GM18502 (cell line): ENCODE measurements around the gene RGS14.

Source experiments
- ATAC-seq: cut with Tn5 transposase; IDR thresholded peaks from one replicate; pipeline ENCODE4 v1.9.1; 2021; ENCODE audit warnings: mild to moderate bottlenecking; ENCODE audit not compliant: unreplicated experiment, poor library complexity

RGS14 gene

GRCh38 chr5:177362610-177363507 lies 5.1 kb downstream of the RGS14 start:
- ATAC-seq: peak; percentile 41

DNA sequence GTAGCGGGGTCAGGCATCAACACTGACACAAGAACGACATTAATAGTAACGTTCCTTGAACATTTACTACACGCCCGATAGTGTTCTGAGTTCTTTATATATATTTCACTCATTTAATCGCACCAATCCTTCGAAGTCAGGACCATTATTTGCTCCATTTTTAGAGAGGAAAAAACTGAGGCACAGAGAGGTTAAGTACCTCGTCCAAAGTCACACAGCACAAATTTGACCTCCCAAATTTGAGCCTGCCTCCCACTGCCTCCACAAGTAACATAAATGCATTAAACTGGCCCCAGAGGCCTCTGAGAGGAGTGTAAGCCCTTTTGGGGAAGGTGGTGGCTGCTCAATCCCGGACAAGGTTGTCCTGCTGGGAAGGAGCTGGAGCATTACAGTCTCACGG lies 5.8 kb downstream of the RGS14 start:
- no peak for ATAC-seq

- no peak for ATAC-seq
These were observed 6.6 kb downstream of the RGS14 start for GRCh38 chr5:177364159-177364962.

DNA sequence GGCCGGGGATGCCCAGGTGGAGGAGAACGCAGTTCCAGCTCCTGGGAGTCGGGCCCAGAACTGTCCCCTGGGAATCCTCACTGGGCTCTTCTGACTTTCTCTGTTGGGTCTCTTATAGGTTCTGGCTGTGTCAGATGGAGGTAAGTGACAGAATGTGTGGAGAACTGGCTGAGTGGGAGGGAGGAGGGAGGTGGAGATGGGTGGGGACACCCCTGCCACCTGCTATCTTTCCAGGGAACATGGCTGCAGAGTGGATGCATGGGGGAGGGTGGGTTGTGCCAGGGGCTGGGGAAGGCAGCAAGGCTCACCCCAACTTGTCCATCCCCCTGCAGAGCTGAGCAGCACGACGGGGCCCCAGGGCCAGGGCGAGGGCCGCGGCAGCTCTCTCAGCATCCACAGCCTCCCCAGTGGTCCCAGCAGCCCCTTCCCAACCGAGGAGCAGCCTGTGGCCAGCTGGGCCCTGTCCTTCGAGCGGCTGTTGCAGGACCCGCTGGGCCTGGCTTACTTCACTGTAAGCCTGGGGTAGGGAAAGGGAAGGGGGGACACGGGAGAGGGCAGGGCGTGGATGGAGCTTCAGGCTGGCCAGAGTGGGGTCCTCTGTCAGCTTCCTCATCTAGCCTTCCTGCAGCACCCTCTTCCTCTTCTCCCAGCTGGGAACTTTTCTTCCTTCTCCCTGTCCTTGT lies 8.3 kb downstream of the RGS14 start:
- ATAC-seq: no peak

GRCh38 chr5:177366528-177367322 lies 9.0 kb downstream of the RGS14 start:
- ATAC-seq: no peak

DNA sequence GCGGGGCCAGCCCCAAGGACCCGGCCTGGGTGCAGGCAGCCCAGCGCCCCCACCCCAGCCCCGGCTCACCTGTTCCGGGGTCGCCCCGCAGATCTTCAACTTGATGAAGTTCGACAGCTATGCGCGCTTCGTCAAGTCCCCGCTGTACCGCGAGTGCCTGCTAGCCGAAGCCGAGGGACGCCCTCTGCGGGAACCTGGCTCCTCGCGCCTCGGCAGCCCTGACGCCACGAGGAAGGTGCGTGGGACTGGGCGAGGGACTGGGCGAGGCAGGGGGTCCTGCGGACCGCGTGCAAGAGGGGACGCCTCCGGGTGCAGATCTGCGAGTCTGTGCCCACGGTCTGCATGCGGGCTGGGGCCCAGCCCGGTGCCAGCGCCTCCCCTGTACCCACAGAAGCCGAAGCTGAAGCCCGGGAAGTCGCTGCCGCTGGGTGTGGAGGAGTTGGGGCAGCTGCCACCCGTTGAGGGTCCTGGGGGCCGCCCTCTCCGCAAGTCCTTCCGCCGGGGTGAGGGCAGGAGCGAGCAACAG lies 9.7 kb downstream of the RGS14 start:
- ATAC-seq: no peak

- ATAC-seq: no peak
These were observed 10.5 kb downstream of the RGS14 start for GRCh38 chr5:177367981-177368868.

DNA sequence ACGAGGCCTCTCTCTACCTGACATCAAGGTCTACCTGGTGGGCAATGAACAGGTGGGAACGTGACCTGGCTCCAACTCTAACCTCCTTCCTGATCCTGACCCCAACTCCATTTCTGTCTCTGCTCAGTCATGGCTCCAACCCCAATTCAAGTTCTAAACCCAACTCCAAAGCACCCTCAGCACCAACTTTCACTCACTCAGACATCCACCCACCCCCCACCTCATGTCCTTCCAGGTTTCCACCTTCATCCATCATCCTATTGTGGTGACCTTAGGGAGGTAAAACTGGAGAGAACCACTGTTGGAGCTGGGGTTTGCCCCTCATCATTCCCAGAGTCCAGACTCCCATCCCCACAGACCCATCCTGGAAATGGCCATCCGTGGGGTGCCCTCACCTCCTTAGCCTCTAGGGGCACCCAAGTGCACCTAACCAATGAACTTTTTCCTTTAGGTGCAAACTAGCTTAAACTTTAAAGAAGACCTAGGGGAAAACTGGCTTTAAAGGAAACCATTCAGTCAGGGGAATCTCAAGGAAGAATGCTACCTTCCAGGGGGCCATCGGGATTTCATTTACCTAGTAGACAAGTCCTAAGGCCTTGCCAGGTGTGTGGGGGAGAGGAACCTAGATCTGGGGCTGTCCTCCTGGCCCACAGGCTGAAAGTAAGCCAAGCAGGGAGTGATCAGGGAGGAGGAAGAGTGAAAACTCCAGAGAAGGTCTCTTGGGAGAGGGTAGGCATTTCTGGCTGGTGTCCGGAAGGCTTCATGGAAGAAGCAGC lies 11.3 kb downstream of the RGS14 start:
- ATAC-seq: no peak

DNA sequence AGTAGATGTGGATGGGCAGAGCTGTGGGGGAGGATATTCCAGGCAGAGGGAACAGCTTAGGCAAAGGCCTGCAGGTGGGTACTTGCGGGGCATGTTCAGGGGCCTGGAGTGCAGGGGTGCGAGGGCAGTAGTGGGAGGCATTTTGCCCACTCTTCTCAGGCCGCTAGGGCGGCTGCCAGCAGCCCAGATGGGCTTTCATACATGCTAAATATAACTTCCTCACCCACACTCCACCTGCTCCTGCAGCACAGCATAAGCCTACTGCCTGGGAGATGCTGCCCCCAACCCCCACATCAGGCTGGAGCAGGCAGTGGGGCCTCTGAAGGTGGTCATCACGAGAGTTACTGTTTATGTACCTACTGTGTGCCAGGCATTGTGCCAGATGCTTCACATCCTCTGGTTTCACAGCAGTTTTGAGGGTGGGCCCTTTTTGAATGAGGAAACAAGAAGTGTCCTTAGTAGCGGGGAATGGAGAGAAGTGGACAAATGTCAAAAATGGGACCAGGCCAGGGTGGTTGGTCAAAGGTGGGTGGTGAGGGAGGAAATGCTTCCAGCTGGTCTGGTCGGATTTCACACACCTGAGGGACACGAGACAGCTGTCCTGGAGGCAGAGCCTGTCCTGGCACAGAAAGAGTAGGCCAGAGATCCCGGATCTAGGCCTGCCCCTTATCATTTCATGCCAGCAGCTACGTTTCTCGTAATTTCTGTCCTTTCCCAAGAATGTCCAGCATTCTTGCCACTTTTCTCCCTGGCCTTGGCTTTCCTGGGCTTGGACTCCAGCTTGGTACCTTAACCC lies 12.1 kb downstream of the RGS14 start:
- no peak for ATAC-seq

DNA sequence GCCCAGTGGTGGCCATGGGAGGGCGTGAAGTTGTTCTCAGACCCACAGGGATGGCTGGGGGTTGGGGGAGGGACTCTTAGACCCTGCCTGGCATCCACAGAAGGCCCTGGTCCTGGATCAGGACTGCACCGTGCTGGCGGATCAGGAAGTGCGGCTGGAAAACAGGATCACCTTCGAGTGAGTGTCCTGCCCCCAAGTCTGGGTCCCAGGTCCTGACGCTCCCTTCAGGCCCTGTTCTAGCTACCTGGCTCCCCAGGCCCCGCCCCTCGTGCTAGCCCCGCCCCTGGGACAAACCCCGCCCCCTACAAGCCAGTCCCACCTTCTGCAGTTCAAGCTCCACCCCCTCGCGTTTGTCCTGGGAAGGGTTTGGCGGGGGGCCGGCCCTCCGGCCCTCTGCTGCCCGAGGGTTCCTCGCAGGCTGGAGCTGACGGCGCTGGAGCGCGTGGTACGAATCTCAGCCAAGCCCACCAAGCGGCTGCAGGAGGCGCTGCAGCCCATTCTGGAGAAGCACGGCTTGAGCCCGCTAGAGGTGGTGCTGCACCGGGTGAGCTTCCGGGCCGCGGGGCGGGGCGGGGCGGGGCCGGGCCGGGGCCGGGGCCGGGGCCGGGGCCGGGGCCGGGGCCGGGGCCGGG lies 12.9 kb downstream of the RGS14 start:
- peak; percentile 69 for ATAC-seq

GRCh38 chr5:177371120-177372033 lies 13.7 kb downstream of the RGS14 start:
- no peak for ATAC-seq

DNA sequence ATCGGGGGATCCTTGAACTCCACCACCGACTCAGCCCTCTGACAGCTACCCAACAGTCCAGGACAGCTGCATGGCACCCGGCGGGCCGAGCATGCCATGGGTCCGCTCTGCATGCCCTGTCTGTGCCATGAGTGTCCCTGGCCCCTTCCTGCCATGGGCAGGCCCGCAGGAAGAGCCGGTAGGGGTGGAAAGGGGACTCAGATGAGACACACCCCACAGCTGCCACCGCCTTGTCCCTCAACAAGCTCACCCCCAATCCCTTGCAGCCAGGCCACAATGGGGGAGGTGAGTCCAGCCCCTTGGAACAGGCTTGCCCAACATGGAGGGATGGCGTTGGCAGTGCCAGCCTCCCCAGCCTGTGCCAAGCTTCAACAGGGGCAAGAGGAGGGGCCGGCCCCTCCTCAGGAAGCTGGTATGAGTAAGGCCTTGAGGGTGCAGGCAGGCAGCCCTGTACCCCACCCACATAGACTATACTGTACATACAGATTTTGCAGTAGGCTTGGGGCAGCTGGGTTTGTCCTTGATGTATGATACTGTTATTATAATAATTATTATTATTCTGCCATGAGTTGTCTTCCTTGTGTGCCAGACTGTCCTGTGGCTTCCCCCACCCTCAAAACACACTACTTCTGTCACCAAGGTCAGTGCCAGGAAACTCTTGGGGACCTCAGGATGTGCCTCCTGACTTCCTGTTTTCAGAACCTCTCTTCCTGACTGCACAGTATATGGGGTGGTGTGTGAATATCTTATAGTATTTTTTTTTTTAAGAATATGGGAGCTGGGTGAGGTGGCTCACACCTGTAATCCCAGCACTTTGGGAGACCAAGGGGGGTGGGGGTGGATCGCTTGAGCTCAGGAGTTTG lies 14.5 kb downstream of the RGS14 start:
- ATAC-seq: no peak

DNA sequence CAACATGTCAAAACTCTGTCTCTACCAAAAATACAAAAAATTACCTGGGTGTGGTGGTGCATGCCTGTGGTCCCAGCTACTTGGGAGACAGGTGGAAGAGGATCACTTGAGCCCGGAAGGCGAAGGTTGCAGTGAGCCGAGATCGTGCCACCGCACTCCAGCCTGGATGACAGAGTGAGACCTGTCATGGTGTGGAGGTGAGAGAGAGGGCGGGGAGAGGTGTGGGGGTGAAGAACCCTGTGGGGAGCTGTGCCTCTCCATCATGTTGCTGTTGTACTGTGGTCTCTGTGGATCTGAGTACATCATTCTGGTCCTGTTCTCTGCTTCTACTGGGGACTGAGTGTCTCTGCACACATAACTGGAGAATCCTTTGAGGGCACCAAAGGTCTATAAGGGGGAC lies 15.2 kb downstream of the RGS14 start:
- no peak for ATAC-seq

GRCh38 chr5:177373806-177374205 lies 16.1 kb downstream of the RGS14 start:
- no peak for ATAC-seq

DNA sequence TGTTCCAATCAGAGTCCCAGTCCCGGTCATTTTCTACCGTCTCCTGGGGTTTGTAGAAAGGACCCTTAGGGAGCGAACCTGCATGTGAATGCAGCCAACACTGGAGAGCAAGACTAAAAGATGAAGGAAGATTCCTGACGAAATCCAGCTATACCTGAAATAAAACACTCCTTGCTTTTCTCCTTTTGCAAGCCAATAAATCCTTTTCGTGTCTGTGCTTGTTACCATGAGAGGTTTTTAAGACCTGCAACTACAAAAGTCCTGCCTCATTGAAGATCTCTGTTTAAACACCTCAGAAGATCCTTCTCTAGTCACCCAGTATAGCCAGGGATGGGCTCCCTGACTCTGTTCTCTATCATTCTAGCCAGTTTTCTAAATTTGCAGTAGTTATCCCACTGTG lies 16.5 kb downstream of the RGS14 start:
- no peak for ATAC-seq
